NCI-H1436 treated with DMSO at 0.1 percent for 48 hours (cell line): ENCODE results near the gene MAGI1.
"Not testable (repeated sequence)": the region's sequence is repeated elsewhere in the genome, so short reads cannot be mapped to it uniquely, and the experiment has no call there.

Experiments used
- DNase-seq: peaks from one replicate; lab custom pipeline; 2025; lab: John Stamatoyannopoulos, UW

MAGI1 gene

GRCh38 chr3:65560133-65560532, 478.6 kb downstream of the MAGI1 start:
- no peak for DNase-seq

- no peak for DNase-seq
Measured at GRCh38 chr3:65559643-65560042, 479.1 kb downstream of the MAGI1 start.

GRCh38 chr3:65558826-65559225, 479.9 kb downstream of the MAGI1 start:
- DNase-seq, result no peak

GRCh38 chr3:65557899-65558564, 480.7 kb downstream of the MAGI1 start:
- DNase-seq, result no peak

GRCh38 chr3:65556934-65557577, 481.7 kb downstream of the MAGI1 start:
- no peak for DNase-seq

GRCh38 chr3:65552434-65552833, 486.3 kb downstream of the MAGI1 start:
- DNase-seq, result no peak

- DNase-seq, result no peak
Measured at GRCh38 chr3:65551945-65552344, 486.8 kb downstream of the MAGI1 start.

- DNase-seq, result no peak
Measured at GRCh38 chr3:65550137-65550536, 488.6 kb downstream of the MAGI1 start.

- DNase-seq, result no peak
Measured at GRCh38 chr3:65549626-65549959, 489.1 kb downstream of the MAGI1 start.

- DNase-seq, result no peak
Measured at GRCh38 chr3:65548848-65549625, 489.7 kb downstream of the MAGI1 start.

GRCh38 chr3:65545429-65545828, 493.3 kb downstream of the MAGI1 start:
- no peak for DNase-seq

- DNase-seq, result not testable (repeated sequence)
Measured at GRCh38 chr3:65543391-65543790, 495.3 kb downstream of the MAGI1 start.

GRCh38 chr3:65540666-65541065, 498.1 kb downstream of the MAGI1 start:
- DNase-seq, result no peak

- no peak for DNase-seq
Measured at GRCh38 chr3:65539616-65540015, 499.1 kb downstream of the MAGI1 start.

- DNase-seq, result no peak
Measured at GRCh38 chr3:65538101-65538500, 500.6 kb downstream of the MAGI1 start.

GRCh38 chr3:65537109-65537508, 501.6 kb downstream of the MAGI1 start:
- DNase-seq, result no peak

GRCh38 chr3:65535260-65535659, 503.5 kb downstream of the MAGI1 start:
- DNase-seq, result no peak

- DNase-seq, result no peak
Measured at GRCh38 chr3:65534805-65535204, 503.9 kb downstream of the MAGI1 start.

- DNase-seq, result no peak
Measured at GRCh38 chr3:65532749-65533148, 506.0 kb downstream of the MAGI1 start.

GRCh38 chr3:65532215-65532614, 506.5 kb downstream of the MAGI1 start:
- no peak for DNase-seq

- no peak for DNase-seq
Measured at GRCh38 chr3:65531499-65531898, 507.2 kb downstream of the MAGI1 start.

- no peak for DNase-seq
Measured at GRCh38 chr3:65526656-65527055, 512.1 kb downstream of the MAGI1 start.

GRCh38 chr3:65524584-65524983, 514.1 kb downstream of the MAGI1 start:
- DNase-seq, result no peak
